ENCODE results near the gene ERFE.

The ERFE gene

GRCh38 chr2:238154570-238154969 lies 4.2 kb upstream of the ERFE start:
- no peak for TF ChIP-seq CTCF (conservative IDR thresholded peaks at IDR 0.05; ENCODE audit: low read depth, low read length)
- DNase-seq (ENCODE audit: low read depth) = no peak
- no peak overlapping the region for H3K4me3 ChIP-seq (ENCODE audit: low read length)

- TF ChIP-seq CTCF (conservative IDR thresholded peaks at IDR 0.05; ENCODE audit: low read depth, low read length) = no peak
- peak; percentile 53 for DNase-seq (ENCODE audit: low read depth)
- no peak overlapping the region for H3K4me3 ChIP-seq (ENCODE audit: low read length)
These were observed 3.6 kb upstream of the ERFE start for GRCh38 chr2:238155051-238155760.

- no peak overlapping the region for H3K4me3 ChIP-seq (ENCODE audit: low read length)
- no peak for TF ChIP-seq CTCF (conservative IDR thresholded peaks at IDR 0.05; ENCODE audit: low read depth, low read length)
- no peak for DNase-seq (ENCODE audit: low read depth)
These were observed 2.7 kb upstream of the ERFE start for GRCh38 chr2:238155761-238156694.

GRCh38 chr2:238157506-238158017 lies 1.2 kb upstream of the ERFE start:
- TF ChIP-seq CTCF (conservative IDR thresholded peaks at IDR 0.05; ENCODE audit: low read depth, low read length) = no peak
- H3K4me3 ChIP-seq (ENCODE audit: low read length) = no peak overlapping the region
- DNase-seq (ENCODE audit: low read depth) = no peak

- H3K4me3 ChIP-seq (ENCODE audit: low read length) = no peak overlapping the region
- no peak for DNase-seq (ENCODE audit: low read depth)
- TF ChIP-seq CTCF (conservative IDR thresholded peaks at IDR 0.05; ENCODE audit: low read depth, low read length) = no peak
These were observed 707 bp upstream of the ERFE start for GRCh38 chr2:238158018-238158508.

- peak overlapping the region; percentile 20 for H3K4me3 ChIP-seq (ENCODE audit: low read length)
- TF ChIP-seq CTCF (conservative IDR thresholded peaks at IDR 0.05; ENCODE audit: low read depth, low read length) = no peak
- DNase-seq (ENCODE audit: low read depth) = no peak
These were observed 335 bp downstream of the ERFE start for GRCh38 chr2:238159071-238159539.
